Stimulated activated CD4-positive, alpha-beta T cell treated with anti-CD3 and anti-CD28 coated beads, TNF-alpha, amount 100 ng/mL, for 24 hours (primary cell): ENCODE measurements around the gene CTDP1.

Experiments used
- DNase-seq, 3 experiments: peaks; one replicate each; pipeline ENCODE4 v3.0.0-alpha.2; 2020; ENCODE audit warnings: low read depth in 3 of 3

The CTDP1 gene

GRCh38 chr18:79782566-79783308, 103.1 kb downstream of the CTDP1 start:
- no peak for DNase-seq

GRCh38 chr18:79784071-79784913, 104.7 kb downstream of the CTDP1 start:
- DNase-seq: no peak

GRCh38 chr18:79784965-79785770, 105.6 kb downstream of the CTDP1 start:
- DNase-seq: no peak

- DNase-seq: no peak
These were observed 106.2 kb downstream of the CTDP1 start for GRCh38 chr18:79785831-79786230.

GRCh38 chr18:79786304-79786703, 106.7 kb downstream of the CTDP1 start:
- DNase-seq: no peak

GRCh38 chr18:79786786-79787526, 107.4 kb downstream of the CTDP1 start:
- no peak for DNase-seq

GRCh38 chr18:79787527-79787864, 107.9 kb downstream of the CTDP1 start:
- no peak for DNase-seq

- DNase-seq: no peak
These were observed 108.5 kb downstream of the CTDP1 start for GRCh38 chr18:79787865-79788733.

- DNase-seq: no peak
These were observed 109.1 kb downstream of the CTDP1 start for GRCh38 chr18:79788734-79789085.

GRCh38 chr18:79789091-79789891, 109.7 kb downstream of the CTDP1 start:
- no peak for DNase-seq

- DNase-seq: no peak
These were observed 110.6 kb downstream of the CTDP1 start for GRCh38 chr18:79789901-79790890.

GRCh38 chr18:79790996-79791972, 111.7 kb downstream of the CTDP1 start:
- no peak for DNase-seq

GRCh38 chr18:79792096-79792987, 112.7 kb downstream of the CTDP1 start:
- DNase-seq: no peak

GRCh38 chr18:79792988-79793355, 113.4 kb downstream of the CTDP1 start:
- no peak for DNase-seq

- no peak for DNase-seq
These were observed 115.2 kb downstream of the CTDP1 start for GRCh38 chr18:79794846-79795245.

GRCh38 chr18:79795446-79795845, 115.8 kb downstream of the CTDP1 start:
- no peak for DNase-seq
